Measurements from ENCODE around the gene PDGFC.

PDGFC gene

DNA sequence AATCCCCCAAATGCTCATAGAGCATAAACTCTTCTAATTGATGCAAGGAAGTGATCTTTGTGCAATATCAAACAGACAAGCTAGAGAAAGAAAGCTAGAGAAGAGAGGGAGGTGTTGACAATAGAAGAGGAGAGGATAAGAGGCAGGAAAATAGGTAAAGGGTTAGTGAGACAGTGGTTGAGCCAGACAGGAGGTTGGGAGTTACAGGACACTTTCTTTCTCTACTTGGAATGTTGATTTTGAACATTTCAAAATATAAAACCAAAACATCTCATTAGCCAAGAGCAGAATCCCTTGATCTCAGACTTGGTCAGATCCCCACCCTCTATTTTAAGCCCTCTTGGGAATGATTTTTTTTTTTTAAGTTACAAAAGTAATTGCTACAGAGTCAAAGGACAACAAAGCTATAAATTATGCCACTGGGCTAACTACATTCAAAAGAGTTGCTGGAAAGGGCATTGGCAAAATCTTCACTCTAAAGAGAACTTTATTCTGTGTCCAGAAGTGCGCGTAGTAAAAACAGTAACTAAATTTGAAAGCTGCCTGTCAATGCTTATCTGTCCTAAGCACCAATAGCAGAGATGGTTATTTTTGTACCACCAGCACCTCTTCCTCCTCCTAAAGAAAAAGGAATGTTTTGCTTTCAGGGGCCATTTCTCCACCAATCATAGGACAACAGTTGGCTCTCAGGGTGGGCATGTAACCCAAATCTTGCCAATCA, 133.8 kb downstream of the PDGFC start:
- Histone ChIP-seq H3K9me3 (ENCODE audit: insufficient read depth, low read length, severe bottlenecking) (peaks cover 15% of the 10 kb centered on the region), H3K9ac (ENCODE audit: low read depth, low read length) (no peak overlapping the region), H3K4me2 (ENCODE audit: insufficient read depth, low read length) (no peak overlapping the region), H3K27ac (ENCODE audit: low read length) (no peak overlapping the region), H4K20me1 (ENCODE audit: insufficient read depth, low read length) (no peaks in the 10 kb centered on the region), H3K4me3 (ENCODE audit: low read depth in 1 of 2, low read length in 2 of 2) (no peak overlapping the region), H2AFZ (ENCODE audit: low read depth, low read length) (no peak overlapping the region), H3K27me3 (ENCODE audit: insufficient read depth, low read length, poor library complexity) (no peaks in the 10 kb centered on the region), H3K4me1 (ENCODE audit: insufficient read depth, low read length) (no peaks in the 10 kb centered on the region), H3K36me3 (ENCODE audit: insufficient read depth, low read length) (no peaks in the 10 kb centered on the region), H3K79me2 (ENCODE audit: insufficient read depth, low read length) (no peaks in the 10 kb centered on the region)
- TF ChIP-seq, protein P1, sequence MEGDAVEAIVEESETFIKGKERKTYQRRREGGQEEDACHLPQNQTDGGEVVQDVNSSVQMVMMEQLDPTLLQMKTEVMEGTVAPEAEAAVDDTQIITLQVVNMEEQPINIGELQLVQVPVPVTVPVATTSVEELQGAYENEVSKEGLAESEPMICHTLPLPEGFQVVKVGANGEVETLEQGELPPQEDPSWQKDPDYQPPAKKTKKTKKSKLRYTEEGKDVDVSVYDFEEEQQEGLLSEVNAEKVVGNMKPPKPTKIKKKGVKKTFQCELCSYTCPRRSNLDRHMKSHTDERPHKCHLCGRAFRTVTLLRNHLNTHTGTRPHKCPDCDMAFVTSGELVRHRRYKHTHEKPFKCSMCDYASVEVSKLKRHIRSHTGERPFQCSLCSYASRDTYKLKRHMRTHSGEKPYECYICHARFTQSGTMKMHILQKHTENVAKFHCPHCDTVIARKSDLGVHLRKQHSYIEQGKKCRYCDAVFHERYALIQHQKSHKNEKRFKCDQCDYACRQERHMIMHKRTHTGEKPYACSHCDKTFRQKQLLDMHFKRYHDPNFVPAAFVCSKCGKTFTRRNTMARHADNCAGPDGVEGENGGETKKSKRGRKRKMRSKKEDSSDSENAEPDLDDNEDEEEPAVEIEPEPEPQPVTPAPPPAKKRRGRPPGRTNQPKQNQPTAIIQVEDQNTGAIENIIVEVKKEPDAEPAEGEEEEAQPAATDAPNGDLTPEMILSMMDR (IDR thresholded peaks at IDR 0.05; ENCODE audit: borderline replicate concordance, extremely low read depth, low read length, poor library complexity, severe bottlenecking): no peak
- no peak for TF ChIP-seq EZH2 (IDR thresholded peaks at IDR 0.05; ENCODE audit: borderline replicate concordance, low read depth, low read length, severe bottlenecking)
- ATAC-seq (ENCODE audit: insufficient read depth, low read depth): no peak
- no peak for DNase-seq

DNA sequence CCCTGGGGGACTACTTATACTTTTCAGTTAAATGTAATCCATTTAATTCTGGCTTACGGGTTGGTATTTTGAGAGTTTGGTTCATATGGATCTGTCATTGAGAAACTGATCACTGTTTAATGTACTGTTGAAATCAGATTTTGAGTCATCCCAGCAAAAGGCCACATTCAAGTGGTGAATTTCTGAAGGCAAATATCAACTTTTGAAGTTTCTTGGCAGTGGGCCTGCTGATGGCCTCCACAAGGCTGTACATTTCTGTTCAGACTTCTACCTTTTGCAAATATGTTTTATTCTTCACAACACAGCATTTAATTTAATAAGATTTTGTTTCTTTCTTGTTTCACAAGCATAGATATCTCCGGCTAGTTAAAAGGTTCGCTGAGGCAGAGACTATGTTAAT, 138.7 kb downstream of the PDGFC start:
- no peak overlapping the region for H3K4me3 ChIP-seq (ENCODE audit: low read depth in 1 of 2, low read length in 2 of 2)
- H3K27me3 ChIP-seq (ENCODE audit: insufficient read depth, low read length, poor library complexity): no peaks in the 10 kb centered on the region
- no peak overlapping the region for H2AFZ ChIP-seq (ENCODE audit: low read depth, low read length)
- no peak for TF ChIP-seq EZH2 (IDR thresholded peaks at IDR 0.05; ENCODE audit: borderline replicate concordance, low read depth, low read length, severe bottlenecking)
- TF ChIP-seq, protein P1 (IDR thresholded peaks at IDR 0.05; ENCODE audit: borderline replicate concordance, extremely low read depth, low read length, poor library complexity, severe bottlenecking): no peak
- no peaks in the 10 kb centered on the region for H3K4me1 ChIP-seq (ENCODE audit: insufficient read depth, low read length)
- no peaks in the 10 kb centered on the region for H3K79me2 ChIP-seq (ENCODE audit: insufficient read depth, low read length)
- H3K27ac ChIP-seq (ENCODE audit: low read length): no peak overlapping the region
- H4K20me1 ChIP-seq (ENCODE audit: insufficient read depth, low read length): no peaks in the 10 kb centered on the region
- DNase-seq (no peak), ATAC-seq (ENCODE audit: insufficient read depth, low read depth) (no peak)
- no peak overlapping the region for H3K4me2 ChIP-seq (ENCODE audit: insufficient read depth, low read length)
- H3K9ac ChIP-seq (ENCODE audit: low read depth, low read length): no peak overlapping the region
- H3K9me3 ChIP-seq (ENCODE audit: insufficient read depth, low read length, severe bottlenecking): peaks cover 2% of the 10 kb centered on the region
- no peaks in the 10 kb centered on the region for H3K36me3 ChIP-seq (ENCODE audit: insufficient read depth, low read length)

DNA sequence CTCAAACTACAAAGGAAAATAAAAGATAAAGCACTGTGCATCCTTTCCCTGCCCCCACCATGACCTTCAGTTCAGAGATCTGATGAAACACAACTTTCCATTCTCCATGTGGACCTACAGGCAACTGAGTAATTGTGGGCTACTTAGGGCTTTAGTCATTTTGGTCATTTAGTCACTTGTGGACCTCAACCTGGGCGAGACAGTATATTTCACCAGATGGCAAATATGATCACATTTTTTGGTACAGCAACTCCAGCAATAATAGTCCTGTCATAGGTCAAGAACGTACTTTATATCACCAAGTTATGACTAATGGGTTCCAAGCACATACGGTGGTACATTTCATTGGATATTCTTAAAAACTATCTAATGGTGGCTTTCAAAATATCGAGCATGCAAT, 141.2 kb downstream of the PDGFC start:
- no peaks in the 10 kb centered on the region for H4K20me1 ChIP-seq (ENCODE audit: insufficient read depth, low read length)
- no peak for TF ChIP-seq EZH2 (IDR thresholded peaks at IDR 0.05; ENCODE audit: borderline replicate concordance, low read depth, low read length, severe bottlenecking)
- TF ChIP-seq, protein P1 (IDR thresholded peaks at IDR 0.05; ENCODE audit: borderline replicate concordance, extremely low read depth, low read length, poor library complexity, severe bottlenecking): no peak
- DNase-seq: no peak

More for the DNA sequence above, 141.2 kb downstream of the PDGFC start:
- no peak overlapping the region for H2AFZ ChIP-seq (ENCODE audit: low read depth, low read length)
- H3K79me2 ChIP-seq (ENCODE audit: insufficient read depth, low read length): no peaks in the 10 kb centered on the region
- H3K36me3 ChIP-seq (ENCODE audit: insufficient read depth, low read length): no peaks in the 10 kb centered on the region
- no peak overlapping the region for H3K4me3 ChIP-seq (ENCODE audit: low read depth in 1 of 2, low read length in 2 of 2)
- no peaks in the 10 kb centered on the region for H3K4me1 ChIP-seq (ENCODE audit: insufficient read depth, low read length)
- no peak overlapping the region for H3K27ac ChIP-seq (ENCODE audit: low read length)
- ATAC-seq (ENCODE audit: insufficient read depth, low read depth): no peak
- H3K27me3 ChIP-seq (ENCODE audit: insufficient read depth, low read length, poor library complexity): no peaks in the 10 kb centered on the region
- no peaks in the 10 kb centered on the region for H3K9me3 ChIP-seq (ENCODE audit: insufficient read depth, low read length, severe bottlenecking)
- H3K4me2 ChIP-seq (ENCODE audit: insufficient read depth, low read length): no peak overlapping the region
- no peak overlapping the region for H3K9ac ChIP-seq (ENCODE audit: low read depth, low read length)

Measured in DND-41 (cell line).